ENCODE data around the gene CSH2. TPM values are rescaled to one million over a fixed set of nuclear protein-coding genes. Genes with fewer than 3 reads are reported as not detected.
A peak's percentile ranks its signal among the peaks of the same experiment; 100 is the strongest.
"Not testable (repeated sequence)": the region's sequence is repeated elsewhere in the genome, so short reads cannot be mapped to it uniquely, and the experiment has no call there.

The CSH2 gene
- polyA plus RNA-seq, 3 donors = 0.19 to 2.9 (median 0.33) TPM

DNA sequence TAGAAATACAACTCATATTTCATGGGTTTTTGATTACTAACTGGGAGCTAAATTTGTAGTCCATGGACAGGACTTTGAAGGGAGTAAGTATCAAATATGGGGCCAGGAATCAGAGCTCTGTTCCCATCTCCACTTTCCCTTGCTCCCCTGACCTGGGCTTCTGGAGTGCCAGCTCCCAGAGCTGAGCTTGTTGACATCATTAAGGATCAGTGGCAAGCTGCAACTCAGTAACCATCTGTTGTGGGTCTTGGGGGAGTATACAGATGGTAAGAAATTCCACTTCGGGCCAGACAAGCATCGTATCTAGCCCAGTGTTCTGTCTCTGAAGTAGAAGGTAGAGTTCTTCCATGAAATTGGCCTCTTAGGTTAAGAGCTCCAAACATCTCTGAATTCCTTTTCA lies 28.5 kb upstream of the CSH2 start:
- not testable (repeated sequence) for DNase-seq (ENCODE audit: extremely low read depth in 1 of 11, low read depth in 9 of 11, low spot score in 4 of 11)

- not testable (repeated sequence) for DNase-seq (ENCODE audit: extremely low read depth in 1 of 11, low read depth in 9 of 11, low spot score in 4 of 11)
Measured at GRCh38 chr17:63898899-63899798, 25.7 kb upstream of the CSH2 start.

DNA sequence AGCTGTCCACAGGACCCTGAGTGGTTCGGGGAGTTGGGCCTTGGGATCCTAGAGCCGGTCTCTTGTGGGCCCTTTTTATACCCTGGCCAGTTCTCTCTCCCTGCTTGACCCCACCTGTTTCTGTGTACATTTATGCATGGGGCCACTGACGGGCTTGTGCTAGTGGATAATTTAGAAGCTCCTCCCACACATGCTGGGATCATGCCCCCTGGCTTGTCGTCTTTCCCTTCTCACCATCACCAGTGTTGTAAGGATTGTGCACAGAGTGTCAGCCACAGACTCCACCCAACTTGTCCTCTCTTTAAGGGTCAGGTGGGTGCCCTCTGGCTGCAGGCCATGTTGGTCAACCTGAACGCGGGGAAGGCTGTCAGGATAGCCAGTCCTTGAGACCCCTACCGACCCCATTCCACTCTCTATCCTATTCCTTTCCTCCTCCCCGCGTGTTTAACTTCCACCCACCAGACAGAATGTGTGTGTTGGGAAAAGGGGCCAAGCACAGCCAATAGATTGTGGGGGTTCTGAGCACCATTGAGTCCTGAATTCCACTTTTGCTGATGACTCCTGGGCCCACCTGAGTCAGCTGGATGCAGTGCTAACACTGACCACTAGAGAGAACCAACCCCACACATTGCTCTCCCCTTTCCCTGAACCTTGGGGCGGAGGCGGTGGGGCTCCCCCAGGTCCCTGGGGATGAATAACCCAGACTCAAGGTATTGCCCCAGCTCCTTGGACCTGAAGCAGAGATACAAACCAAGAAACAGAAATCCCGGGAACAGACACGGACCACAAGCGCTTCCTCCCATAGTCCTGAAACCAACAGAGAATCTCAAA lies 23.3 kb upstream of the CSH2 start, which contains the start of gene CSH1:
TSS of gene CSH1 (minus strand) at position 51 of the 831 bp plus-strand sequence. CDS start 63 bp downstream, outside the sequence.
- not testable (repeated sequence) for DNase-seq (ENCODE audit: extremely low read depth in 1 of 11, low read depth in 9 of 11, low spot score in 4 of 11)

DNA sequence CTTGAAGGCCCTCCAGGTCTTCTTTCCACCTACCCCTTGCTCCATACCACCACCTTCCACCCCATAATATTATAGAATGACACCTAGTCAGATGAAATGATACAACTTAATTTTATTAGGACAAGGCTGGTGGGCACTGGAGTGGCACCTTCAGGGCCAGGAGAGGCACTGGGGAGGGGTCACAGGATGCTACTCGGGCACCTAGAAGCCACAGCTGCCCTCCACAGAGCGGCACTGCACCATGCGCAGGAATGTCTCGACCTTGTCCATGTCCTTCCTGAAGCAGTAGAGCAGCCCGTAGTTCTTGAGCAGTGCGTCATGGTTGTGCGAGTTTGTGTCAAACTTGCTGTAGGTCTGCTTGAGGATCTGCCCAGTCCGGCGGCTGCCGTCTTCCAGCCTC lies 21.3 kb upstream of the CSH2 start:
- not testable (repeated sequence) for DNase-seq (ENCODE audit: extremely low read depth in 1 of 11, low read depth in 9 of 11, low spot score in 4 of 11)

DNA sequence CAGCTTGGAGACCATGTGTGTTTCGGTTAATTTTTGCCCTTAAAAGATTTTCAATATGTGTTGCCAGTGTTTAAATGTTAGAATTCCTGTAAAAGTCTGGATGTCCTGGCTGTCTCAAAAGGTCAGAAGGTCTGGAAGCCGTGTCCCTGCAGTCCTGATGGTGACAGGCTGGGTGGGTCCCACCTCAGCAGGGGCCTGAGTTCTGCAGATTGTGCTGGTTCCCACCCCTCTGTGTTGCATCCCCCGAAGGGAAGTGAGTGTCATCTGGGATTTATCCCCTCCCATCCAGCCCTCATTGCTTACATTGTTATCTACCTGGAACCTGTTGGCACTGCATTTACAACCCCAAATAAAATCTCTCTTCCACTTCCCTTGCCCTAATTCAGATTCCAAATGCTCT lies 20.5 kb upstream of the CSH2 start:
- not testable (repeated sequence) for DNase-seq (ENCODE audit: extremely low read depth in 1 of 11, low read depth in 9 of 11, low spot score in 4 of 11)

DNA sequence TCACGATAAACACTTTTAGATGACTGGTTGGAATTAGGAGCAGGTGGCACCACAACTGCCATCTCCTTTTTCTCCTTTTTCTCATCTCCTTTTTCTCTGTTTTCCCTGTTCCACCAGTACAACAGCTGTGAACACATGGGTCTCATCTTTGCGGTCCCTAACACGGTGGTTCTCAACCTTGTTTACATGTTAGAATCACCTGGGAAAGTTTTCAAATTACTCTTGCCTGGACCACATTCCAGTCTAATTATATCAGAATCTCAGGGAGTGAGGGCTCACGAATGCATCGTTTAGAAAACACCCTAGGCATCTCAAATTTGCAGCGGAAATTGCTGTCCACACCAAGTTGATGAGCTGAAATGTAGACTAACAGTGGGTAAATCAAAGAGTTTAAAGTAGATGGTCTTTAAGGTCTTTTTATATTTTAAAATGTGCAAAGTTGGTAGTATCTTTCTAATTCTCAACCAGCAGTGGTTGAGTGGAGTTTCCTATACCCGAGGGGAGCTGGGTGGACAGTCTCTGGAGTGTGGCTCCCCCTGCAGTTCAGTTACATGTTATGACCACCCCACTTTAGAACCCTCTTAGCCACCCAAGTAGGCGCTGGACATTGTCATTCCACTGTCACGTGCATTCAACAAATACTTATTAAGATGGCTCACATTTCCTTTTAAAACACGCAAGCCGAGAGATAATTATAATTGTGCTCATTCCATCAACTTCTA lies 19.0 kb upstream of the CSH2 start:
- DNase-seq (ENCODE audit: extremely low read depth in 1 of 11, low read depth in 9 of 11, low spot score in 4 of 11) = not testable (repeated sequence)

- peak in 4 of 11 donors; percentile 13 to 20 (median 18) for DNase-seq (ENCODE audit: extremely low read depth in 1 of 11, low read depth in 9 of 11, low spot score in 4 of 11)
Measured at GRCh38 chr17:63889026-63889848, 15.8 kb upstream of the CSH2 start.

DNA sequence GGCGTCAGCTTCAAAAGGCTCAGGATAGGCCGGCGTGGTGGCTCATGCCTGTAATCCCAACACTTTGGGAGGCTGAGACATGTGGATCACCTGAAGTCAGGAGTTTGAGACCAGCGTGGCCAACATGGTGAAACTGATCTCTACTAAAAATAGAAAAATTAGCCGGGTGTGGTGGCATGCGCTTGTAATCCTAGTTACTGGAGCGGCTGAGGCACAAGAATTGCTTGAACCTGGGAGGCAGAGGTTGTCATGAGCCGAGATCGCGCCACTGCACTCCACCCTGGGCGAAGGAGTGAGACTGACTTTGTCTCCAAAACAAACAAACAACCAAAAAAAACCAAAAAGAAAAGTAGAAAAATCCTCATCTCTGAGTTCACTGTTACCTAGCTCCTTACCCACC lies 11.6 kb upstream of the CSH2 start:
- DNase-seq (ENCODE audit: extremely low read depth in 1 of 11, low read depth in 9 of 11, low spot score in 4 of 11) = not testable (repeated sequence)

DNA sequence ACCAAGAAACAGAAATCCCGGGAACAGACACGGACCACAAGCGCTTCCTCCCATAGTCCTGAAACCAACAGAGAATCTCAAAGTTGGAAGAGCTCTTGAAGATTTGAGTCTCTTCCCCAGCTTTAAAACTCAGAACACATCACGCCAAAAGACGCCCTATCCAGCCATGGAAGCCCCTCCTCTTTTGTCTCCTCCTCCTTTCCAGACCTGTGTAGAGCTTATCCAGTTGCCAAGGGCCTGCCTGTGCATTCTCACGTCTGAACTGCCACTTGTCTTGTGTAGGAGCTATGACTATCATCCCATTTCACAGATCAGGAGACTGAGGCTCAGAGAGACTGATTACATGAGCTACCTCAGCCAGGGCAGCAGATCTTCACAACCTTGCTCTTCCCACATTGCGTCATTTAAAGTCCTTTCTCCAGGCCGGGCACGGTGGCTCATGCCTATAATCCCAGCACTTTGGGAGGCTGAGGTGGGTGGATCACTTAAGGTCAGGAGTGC lies 9.2 kb upstream of the CSH2 start:
- DNase-seq (ENCODE audit: extremely low read depth in 1 of 11, low read depth in 9 of 11, low spot score in 4 of 11) = not testable (repeated sequence)

GRCh38 chr17:63881935-63882601 lies 8.6 kb upstream of the CSH2 start, which contains the start of gene GH2:
Gene GH2 (minus strand): TSS chr17:63881944. CDS start chr17:63881801, 143 bp downstream.
- DNase-seq (ENCODE audit: extremely low read depth in 1 of 11, low read depth in 9 of 11, low spot score in 4 of 11) = peak in 5 of 11 donors; percentile 4 to 36 (median 26)

DNA sequence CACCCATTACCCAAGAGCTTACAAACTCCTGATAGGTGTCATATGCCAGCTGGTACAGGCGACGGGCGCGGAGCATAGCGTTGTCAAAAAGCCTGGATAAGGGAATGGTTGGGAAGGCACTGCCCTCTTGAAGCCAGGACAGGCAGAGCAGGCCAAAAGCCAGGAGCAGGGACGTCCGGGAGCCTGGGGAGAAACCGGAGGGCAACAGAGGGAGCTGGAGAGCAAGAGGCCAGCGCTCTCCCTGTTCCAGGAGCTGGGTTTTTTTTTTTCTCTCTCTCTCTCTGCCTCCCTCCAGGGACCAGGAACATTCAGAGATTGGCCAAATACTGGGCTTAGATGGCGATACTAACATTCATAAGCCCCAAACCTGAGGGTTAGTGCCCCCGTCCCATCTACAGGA lies 7.9 kb upstream of the CSH2 start:
- DNase-seq (ENCODE audit: extremely low read depth in 1 of 11, low read depth in 9 of 11, low spot score in 4 of 11) = not testable (repeated sequence)

DNA sequence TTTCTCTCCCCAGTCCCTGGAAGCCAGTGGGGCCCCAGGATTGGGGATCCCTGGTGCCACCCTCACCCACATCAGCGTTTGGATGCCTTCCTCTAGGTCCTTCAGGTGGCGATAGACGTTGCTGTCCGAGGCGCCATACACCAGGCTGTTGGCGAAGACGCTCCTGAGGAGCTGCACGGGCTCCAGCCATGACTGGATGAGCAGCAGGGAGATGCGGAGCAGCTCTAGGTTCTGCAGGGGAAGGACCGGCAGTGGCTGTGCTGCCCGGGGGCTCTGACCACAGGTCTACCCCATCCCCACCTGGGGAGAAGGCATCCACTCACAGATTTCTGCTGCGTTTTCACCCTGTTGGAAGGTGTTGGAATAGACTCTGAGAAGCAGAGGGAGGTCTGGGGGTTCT lies 7.2 kb upstream of the CSH2 start:
- DNase-seq (ENCODE audit: extremely low read depth in 1 of 11, low read depth in 9 of 11, low spot score in 4 of 11) = no peak

- DNase-seq (ENCODE audit: extremely low read depth in 1 of 11, low read depth in 9 of 11, low spot score in 4 of 11) = not testable (repeated sequence)
Measured at GRCh38 chr17:63878413-63878812, 4.9 kb upstream of the CSH2 start.

DNA sequence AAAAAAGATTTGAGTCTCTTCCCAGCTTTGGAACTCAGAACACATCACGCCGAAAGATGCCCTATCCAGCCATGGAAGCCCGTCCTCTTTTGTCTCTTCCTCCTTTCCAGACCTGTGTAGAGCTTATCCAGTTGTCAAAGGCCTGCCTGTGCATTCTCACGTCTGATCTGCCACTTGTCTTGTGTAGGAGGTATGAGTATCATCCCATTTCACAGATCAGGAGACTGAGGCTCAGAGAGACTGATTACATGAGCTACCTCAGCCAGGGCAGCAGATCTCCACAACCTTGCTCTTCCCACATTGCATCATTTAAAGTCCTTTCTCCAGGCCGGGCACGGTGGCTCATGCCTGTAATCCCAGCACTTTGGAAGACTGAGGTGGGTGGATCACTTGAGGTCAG lies 1.2 kb upstream of the CSH2 start:
- not testable (repeated sequence) for DNase-seq (ENCODE audit: extremely low read depth in 1 of 11, low read depth in 9 of 11, low spot score in 4 of 11)

DNA sequence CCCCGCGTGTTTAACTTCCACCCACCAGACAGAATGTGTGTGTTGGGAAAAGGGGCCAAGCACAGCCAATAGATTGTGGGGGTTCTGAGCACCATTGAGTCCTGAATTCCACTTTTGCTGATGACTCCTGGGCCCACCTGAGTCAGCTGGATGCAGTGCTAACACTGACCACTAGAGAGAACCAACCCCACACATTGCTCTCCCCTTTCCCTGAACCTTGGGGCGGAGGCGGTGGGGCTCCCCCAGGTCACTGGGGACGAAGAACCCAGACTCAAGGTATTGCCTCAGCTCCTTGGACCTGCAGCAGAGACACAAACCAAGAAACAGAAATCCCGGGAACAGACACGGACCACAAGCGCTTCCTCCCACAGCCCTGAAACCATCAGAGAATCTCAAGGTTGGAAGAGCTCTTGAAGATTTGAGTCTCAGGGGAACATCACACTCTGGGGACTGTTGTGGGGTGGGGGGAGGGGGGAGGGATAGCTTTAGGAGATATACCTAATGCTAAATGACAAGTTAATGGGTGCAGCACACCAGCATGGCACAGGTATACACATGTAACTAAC lies 667 bp upstream of the CSH2 start:
- not testable (repeated sequence) for DNase-seq (ENCODE audit: extremely low read depth in 1 of 11, low read depth in 9 of 11, low spot score in 4 of 11)

- not testable (repeated sequence) for DNase-seq (ENCODE audit: extremely low read depth in 1 of 11, low read depth in 9 of 11, low spot score in 4 of 11)
Measured at GRCh38 chr17:63871646-63872365, 1.7 kb downstream of the CSH2 start.

- DNase-seq (ENCODE audit: extremely low read depth in 1 of 11, low read depth in 9 of 11, low spot score in 4 of 11) = not testable (repeated sequence)
Measured at GRCh38 chr17:63870292-63870665, 3.2 kb downstream of the CSH2 start.
